GM12892 (cell line): ENCODE results near the gene KLF13.

Experiments
- POLR2A ChIP-seq: IDR thresholded peaks from 2 replicates; pipeline ENCODE4 v1.6.1; 2011; ENCODE audit warnings: low read depth, low read length, control low read depth
- TAF1 ChIP-seq: IDR thresholded peaks from 2 replicates; pipeline ENCODE4 v1.6.1; 2011; ENCODE audit warnings: low read depth, mild to moderate bottlenecking, control low read depth, low read length, borderline replicate concordance

GRCh38 chr15:31407851-31408250 lies 81.2 kb downstream of the KLF13 start:
- TF ChIP-seq POLR2A (no peak), TAF1 (no peak)
